Thyroid gland (tissue), 4 donors: ENCODE data around the gene C5orf22. TPM values are rescaled to one million over a fixed set of nuclear protein-coding genes. Genes with fewer than 3 reads are reported as not detected.
"Not testable (repeated sequence)": the region's sequence is repeated elsewhere in the genome, so short reads cannot be mapped to it uniquely, and the experiment has no call there.

Source experiments
- DNase-seq, 2 donors: peaks; one replicate each; pipeline ENCODE4 v3.0.0-alpha.2; 2019
- H3K27ac ChIP-seq, 3 donors: fragments of 200-600 bp; sonication (generic); 1 replicate in 2 of 3; 2 replicates in 1 of 3; pipeline ENCODE4 v1.5.1; 2016 to 2019; ENCODE audit warnings: mild to moderate bottlenecking in 1 of 3, moderate library complexity in 1 of 3
- H3K27me3 ChIP-seq: fragments of 200-600 bp; sonication (generic); one replicate; pipeline ENCODE4 v1.5.1; 2019
- H3K36me3 ChIP-seq, 2 donors: fragments of 200-600 bp; sonication (generic); one replicate each; pipeline ENCODE4 v1.5.1; 2016 to 2019
- H3K4me1 ChIP-seq, 2 donors: fragments of 200-600 bp; sonication (generic); one replicate each; pipeline ENCODE4 v1.5.1; 2017 to 2019
- H3K4me3 ChIP-seq, 3 donors: fragments of 200-600 bp; sonication (generic); replicated peaks in 1 of 3; 1 replicate in 2 of 3; 2 replicates in 1 of 3; pipeline ENCODE4 v1.5.1; 2016; ENCODE audit warnings: mild to moderate bottlenecking in 1 of 3
- H3K9me3 ChIP-seq: fragments of 200-600 bp; sonication (generic); one replicate; pipeline ENCODE4 v1.5.1; 2017
- POLR2A ChIP-seq, 2 donors: fragments of 450-650 bp; IDR thresholded peaks; one replicate each; pipeline ENCODE4 v1.6.1; 2017; ENCODE audit warnings: antibody characterized with exemption in 2 of 2, mild to moderate bottlenecking in 2 of 2, moderate library complexity in 1 of 2
- WGBS, 2 donors: methylation state at CpG; one replicate each; pipeline ENCODE4 v1.1.5; 2017; 5-methylcytosine and 5-hydroxymethylcytosine counted together
- intact Hi-C: fragments of 100-400 bp; cut with DNase I; formaldehyde crosslinking; loops from one replicate; pipeline ENCODE4 v1.15.1; 2023
- total RNA-seq, 4 donors: library from RNA; depleted of rRNA; stranded (reverse); fragments of >200 nt; gene quantifications; one replicate each; pipeline ENCODE4 v1.2.3, GENCODE V29; 2016
- TF ChIP-seq, protein P1 (sequence below), 6 experiments: fragments of 200-600 bp in 3 of 6; fragments of 450-650 bp in 3 of 6; sonication (generic) in 3 of 6; IDR thresholded peaks; one replicate each; pipeline ENCODE4 v1.5.1; 2016 to 2019; ENCODE audit warnings: antibody characterized with exemption in 6 of 6, mild to moderate bottlenecking in 2 of 6, inconsistent platforms in 1 of 6, moderate library complexity in 1 of 6

Gene C5orf22
- total RNA-seq, 4 donors from 2014 or later = 13.8 to 25.6 (median 19.3) TPM

DNA sequence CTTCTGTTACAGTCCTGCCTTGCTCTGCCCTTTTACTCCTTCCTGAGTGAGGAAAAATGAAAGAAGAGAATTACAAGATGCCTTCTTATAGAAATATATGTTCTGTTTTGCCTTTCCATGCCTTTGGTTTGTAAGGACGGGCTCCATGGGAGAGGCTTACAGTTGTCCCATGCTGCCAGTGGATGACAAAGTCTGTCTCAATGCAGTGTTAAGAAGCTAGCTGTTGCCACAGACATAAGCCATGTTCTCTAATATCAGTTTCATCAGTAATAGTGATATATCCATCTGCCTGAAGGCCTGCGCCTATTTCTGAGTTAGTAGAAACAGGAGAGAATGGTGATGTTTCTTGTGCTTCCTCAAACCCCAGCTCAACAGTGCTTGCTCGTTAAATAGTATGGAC lies 27.8 kb downstream of the C5orf22 start:
- intact Hi-C loops = no loop called here
- TF ChIP-seq POLR2A (IDR thresholded peaks at IDR 0.05) = no peak
- Histone ChIP-seq H3K27me3 (no peaks in the 10 kb centered on the region), H3K36me3 (no peaks in the 10 kb centered on the region), H3K9me3 (no peaks in the 10 kb centered on the region), H3K4me3 (no peak overlapping the region), H3K27ac (no peak overlapping the region), H3K4me1 (no peaks in the 10 kb centered on the region)
- WGBS, 2 donors = 95% methylated on average over 3 of the region's 3 CpGs
- no peak for DNase-seq

DNA sequence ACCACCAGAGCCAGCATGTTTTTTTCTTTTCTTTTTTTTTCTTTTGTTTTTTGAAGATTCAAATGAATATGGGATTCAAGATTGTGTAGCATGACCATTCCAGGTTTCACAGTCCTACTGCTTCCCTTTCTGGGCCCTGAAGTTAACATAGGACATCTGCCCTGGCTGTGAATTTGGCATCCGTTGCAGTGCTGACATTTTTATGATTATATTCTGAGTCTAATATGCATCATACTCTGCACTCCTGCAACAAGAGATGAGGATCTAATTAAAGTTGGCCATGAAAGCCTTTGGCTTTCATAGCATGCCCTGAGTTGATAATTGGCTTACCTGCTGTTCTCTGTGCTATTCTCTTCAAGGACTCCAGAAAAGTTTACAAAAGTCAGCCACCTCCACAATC lies 29.8 kb downstream of the C5orf22 start:
- intact Hi-C loops = no loop called here
- no peak for DNase-seq
- Histone ChIP-seq H3K36me3 (no peaks in the 10 kb centered on the region), H3K4me3 (no peak overlapping the region), H3K9me3 (no peaks in the 10 kb centered on the region), H3K27ac (no peak overlapping the region), H3K4me1 (no peaks in the 10 kb centered on the region), H3K27me3 (no peaks in the 10 kb centered on the region)
- 86 to 91% methylated on average over 1 of the region's 1 CpG for WGBS, 2 donors
- TF ChIP-seq, protein P1, sequence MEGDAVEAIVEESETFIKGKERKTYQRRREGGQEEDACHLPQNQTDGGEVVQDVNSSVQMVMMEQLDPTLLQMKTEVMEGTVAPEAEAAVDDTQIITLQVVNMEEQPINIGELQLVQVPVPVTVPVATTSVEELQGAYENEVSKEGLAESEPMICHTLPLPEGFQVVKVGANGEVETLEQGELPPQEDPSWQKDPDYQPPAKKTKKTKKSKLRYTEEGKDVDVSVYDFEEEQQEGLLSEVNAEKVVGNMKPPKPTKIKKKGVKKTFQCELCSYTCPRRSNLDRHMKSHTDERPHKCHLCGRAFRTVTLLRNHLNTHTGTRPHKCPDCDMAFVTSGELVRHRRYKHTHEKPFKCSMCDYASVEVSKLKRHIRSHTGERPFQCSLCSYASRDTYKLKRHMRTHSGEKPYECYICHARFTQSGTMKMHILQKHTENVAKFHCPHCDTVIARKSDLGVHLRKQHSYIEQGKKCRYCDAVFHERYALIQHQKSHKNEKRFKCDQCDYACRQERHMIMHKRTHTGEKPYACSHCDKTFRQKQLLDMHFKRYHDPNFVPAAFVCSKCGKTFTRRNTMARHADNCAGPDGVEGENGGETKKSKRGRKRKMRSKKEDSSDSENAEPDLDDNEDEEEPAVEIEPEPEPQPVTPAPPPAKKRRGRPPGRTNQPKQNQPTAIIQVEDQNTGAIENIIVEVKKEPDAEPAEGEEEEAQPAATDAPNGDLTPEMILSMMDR (IDR thresholded peaks at IDR 0.05) = no peak
- no peak for TF ChIP-seq POLR2A (IDR thresholded peaks at IDR 0.05)

DNA sequence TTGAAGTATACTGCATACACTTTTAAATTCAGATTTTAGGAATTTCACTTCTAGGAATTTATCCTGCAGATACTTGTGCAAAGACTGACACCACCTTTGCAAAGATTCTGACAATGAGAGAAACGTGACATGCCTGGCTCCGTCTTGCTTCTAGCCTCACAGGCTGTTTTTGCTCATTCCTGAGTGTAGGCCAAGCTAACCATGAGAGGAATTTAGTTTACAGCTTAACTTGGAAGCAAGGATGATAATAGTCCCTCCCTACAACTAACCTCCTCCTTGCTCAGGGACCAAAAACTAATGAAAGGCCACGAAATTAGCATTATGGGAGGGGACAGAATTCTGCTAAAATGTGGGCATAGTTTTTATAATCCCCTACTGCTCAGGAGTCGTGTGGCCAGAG lies 31.1 kb downstream of the C5orf22 start:
- no peaks in the 10 kb centered on the region for H3K36me3 ChIP-seq
- intact Hi-C loops = no loop called here
- H3K27me3 ChIP-seq = no peaks in the 10 kb centered on the region
- H3K27ac ChIP-seq = no peak overlapping the region
- DNase-seq = no peak
- WGBS, 2 donors = 62 to 70% methylated on average over 4 of the region's 4 CpGs
- no peak for TF ChIP-seq POLR2A (IDR thresholded peaks at IDR 0.05)
- no peaks in the 10 kb centered on the region for H3K9me3 ChIP-seq
- H3K4me3 ChIP-seq = no peak overlapping the region
- no peaks in the 10 kb centered on the region for H3K4me1 ChIP-seq

DNA sequence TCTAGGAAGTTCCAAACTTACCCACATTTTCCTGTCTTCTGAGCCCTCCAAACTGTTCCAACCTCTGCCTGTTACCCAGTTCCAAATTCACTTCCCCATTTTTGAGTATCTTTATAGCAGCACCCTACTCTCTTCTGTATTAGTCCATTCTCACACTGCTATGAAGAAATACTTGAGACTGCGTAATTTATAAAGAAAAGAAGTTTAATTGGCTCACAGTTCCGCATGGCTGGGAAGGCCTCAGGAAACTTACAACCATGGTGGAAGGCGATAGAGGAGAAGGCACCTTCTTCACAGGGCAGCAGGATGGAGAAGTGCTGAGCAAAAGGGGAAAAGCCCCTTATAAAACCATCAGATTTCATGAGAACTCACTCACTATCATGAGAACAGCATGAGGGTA lies 34.3 kb downstream of the C5orf22 start:
- H3K9me3 ChIP-seq, H3K4me1 ChIP-seq, intact Hi-C loops, H3K27me3 ChIP-seq, H3K36me3 ChIP-seq, H3K27ac ChIP-seq, H3K4me3 ChIP-seq, DNase-seq: not testable (repeated sequence)
- WGBS, 2 donors = 84 to 94% methylated on average over 3 of the region's 3 CpGs

DNA sequence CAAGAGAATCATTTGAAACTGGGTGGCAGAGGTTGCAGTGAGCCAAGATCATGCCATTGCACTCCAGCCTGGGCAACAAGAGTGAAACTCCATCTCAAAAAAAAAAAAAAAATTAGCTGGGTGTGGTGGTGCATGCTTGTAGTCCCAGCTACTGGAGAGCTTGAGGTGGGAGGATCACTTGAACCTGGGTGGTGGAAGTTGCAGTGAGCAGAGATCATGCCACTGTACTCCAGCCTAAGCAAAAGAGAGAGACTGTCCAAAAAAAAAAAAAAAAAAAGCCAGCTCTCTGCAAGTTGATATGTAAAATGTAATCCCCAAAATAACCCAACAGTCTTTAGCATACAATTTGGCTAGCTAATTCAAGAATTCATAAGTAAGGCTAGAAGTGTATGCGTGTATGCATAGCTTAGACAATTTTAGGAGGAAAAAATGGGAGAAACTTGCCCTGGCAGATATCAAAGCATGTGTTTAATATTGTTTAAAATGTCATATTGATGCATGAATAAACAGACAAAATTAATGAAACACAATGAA lies 36.3 kb downstream of the C5orf22 start:
- Histone ChIP-seq H3K4me3 (no peak overlapping the region), H3K4me1 (no peaks in the 10 kb centered on the region), H3K27ac (no peak overlapping the region), H3K9me3 (no peaks in the 10 kb centered on the region), H3K36me3 (no peaks in the 10 kb centered on the region), H3K27me3 (no peaks in the 10 kb centered on the region)
- DNase-seq = no peak
- no peak for TF ChIP-seq POLR2A (IDR thresholded peaks at IDR 0.05)
- TF ChIP-seq, protein P1 (IDR thresholded peaks at IDR 0.05) = no peak
- WGBS, 2 donors = 89 to 97% methylated on average over 1 of the region's 1 CpG
- intact Hi-C loops = no loop called here

DNA sequence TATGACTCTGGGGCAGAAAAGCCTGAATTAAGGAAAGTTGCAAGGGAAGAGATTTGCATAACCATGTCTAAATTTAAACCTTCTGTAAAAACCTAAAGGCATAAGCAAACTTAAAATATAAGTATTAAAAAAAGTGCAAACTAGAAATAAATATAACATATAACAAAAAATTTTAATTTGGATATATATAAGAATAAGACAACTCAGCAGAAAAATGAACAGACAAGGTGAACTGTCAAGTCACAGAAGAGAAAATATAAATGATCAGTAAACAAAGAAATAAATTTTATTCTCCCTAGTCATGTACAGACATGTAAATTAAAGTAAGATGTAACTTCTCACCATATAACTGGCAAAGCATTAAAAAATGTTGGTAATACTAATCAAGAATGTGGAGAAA lies 37.0 kb downstream of the C5orf22 start:
- no peaks in the 10 kb centered on the region for H3K36me3 ChIP-seq
- no peak overlapping the region for H3K4me3 ChIP-seq
- no peaks in the 10 kb centered on the region for H3K4me1 ChIP-seq
- no peaks in the 10 kb centered on the region for H3K9me3 ChIP-seq
- TF ChIP-seq, protein P1 (IDR thresholded peaks at IDR 0.05) = no peak
- no peak for TF ChIP-seq POLR2A (IDR thresholded peaks at IDR 0.05)
- no peaks in the 10 kb centered on the region for H3K27me3 ChIP-seq
- intact Hi-C loops = no loop called here
- no peak overlapping the region for H3K27ac ChIP-seq
- DNase-seq = no peak
